Astrocyte (in vitro differentiated cells and primary cell): ENCODE measurements around the gene OSTN.

Source experiments
- CTCF ChIP-seq: IDR thresholded peaks from 2 replicates; pipeline ENCODE4 v1.5.1; 2011; ENCODE audit warnings: low read depth, mild to moderate bottlenecking, inconsistent platforms, low read length, moderate library complexity; ENCODE audit not compliant: insufficient read depth
- EZH2 ChIP-seq: IDR thresholded peaks from 2 replicates; pipeline ENCODE4 v1.6.1; 2012; ENCODE audit warnings: mild to moderate bottlenecking, low read length, inconsistent platforms; ENCODE audit not compliant: insufficient read depth

- TF ChIP-seq CTCF (no peak), EZH2 (no peak)
Measured at GRCh38 chr3:191307341-191307740, 108.3 kb downstream of the OSTN start.
